ENCODE data around the gene VDR. TPM values are rescaled to one million over a fixed set of nuclear protein-coding genes. Genes with fewer than 3 reads are reported as not detected.

VDR gene
- total and polyA plus RNA-seq, 2 donors (not counting 1 experiment from before 2014, with no cell fraction given), result 0.37 to 0.42 TPM

DNA sequence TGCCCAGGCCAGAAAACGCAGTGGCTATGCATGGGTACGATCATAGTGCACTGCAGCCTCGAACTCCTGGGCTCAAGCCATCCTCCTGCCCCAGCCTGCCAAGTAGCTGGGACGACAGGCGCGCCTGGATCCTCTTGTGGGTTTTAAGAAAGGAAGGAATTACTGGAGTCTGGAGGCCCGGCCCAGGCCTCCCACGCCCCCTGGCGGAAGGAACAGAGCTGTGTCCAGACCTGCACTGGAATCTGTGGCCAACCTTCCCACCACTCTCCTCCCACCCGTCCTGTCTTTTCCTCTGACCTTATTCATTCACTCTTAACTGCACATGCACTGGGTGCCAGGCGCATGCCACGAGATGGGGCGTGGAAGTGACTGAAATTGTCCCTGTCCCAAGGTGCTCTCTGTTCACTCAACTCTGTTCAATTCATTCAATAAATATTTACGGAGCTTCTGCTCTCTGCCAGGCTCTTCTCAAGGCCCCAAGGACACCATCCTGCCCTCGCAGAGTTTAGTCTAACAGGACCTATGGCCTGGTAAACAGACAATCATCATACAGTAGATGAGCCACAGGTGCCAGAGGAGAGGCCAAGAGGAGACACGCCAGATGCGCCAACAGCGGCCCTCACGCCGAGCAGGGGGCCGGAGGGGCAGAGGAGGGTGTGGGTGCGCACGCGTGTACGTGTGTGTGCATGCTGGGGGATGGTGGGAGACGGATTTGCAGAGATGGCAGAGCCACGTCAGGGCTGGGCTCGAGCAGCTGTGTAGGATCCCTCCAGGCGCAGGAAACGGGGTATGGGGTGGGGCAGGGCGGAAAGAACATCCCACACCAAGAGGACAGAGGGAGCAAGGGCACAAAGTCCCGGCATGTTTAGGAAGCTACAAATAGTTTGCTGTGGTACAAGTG is 44.9 kb upstream of the VDR start:
- H3K27me3 ChIP-seq (replicated peaks in 1 of 4; ENCODE audit: control extremely low read depth in 1 of 4, control insufficient read depth in 3 of 4, insufficient read depth in 4 of 4, low read length in 3 of 4), result peaks cover 0 to 14% (median 0%) of the 10 kb centered on the region in 4 experiments
- H3K9me3 Mint-ChIP-seq (ENCODE audit: insufficient read depth), result no peaks in the 10 kb centered on the region
- no peaks in the 10 kb centered on the region for H3K4me1 Mint-ChIP-seq
- peak; percentile 36 for ATAC-seq (ENCODE audit: low read depth)
- no peaks in the 10 kb centered on the region for H4K20me1 ChIP-seq (ENCODE audit: control insufficient read depth, insufficient read depth, low read length, poor library complexity, severe bottlenecking)
- H3K36me3 ChIP-seq (replicated peaks in 1 of 2; ENCODE audit: control extremely low read depth in 1 of 2, control insufficient read depth in 1 of 2, extremely low read depth in 1 of 2, insufficient read depth in 2 of 2, low read length in 1 of 2), result no peaks in the 10 kb centered on the region
- H3K9ac ChIP-seq (ENCODE audit: low read length), result no peak overlapping the region
- no peak for TF ChIP-seq EZH2 (IDR thresholded peaks at IDR 0.05; ENCODE audit: borderline replicate concordance, insufficient read depth, low read depth, low read length, poor library complexity, severe bottlenecking)
- TF ChIP-seq, protein P1, sequence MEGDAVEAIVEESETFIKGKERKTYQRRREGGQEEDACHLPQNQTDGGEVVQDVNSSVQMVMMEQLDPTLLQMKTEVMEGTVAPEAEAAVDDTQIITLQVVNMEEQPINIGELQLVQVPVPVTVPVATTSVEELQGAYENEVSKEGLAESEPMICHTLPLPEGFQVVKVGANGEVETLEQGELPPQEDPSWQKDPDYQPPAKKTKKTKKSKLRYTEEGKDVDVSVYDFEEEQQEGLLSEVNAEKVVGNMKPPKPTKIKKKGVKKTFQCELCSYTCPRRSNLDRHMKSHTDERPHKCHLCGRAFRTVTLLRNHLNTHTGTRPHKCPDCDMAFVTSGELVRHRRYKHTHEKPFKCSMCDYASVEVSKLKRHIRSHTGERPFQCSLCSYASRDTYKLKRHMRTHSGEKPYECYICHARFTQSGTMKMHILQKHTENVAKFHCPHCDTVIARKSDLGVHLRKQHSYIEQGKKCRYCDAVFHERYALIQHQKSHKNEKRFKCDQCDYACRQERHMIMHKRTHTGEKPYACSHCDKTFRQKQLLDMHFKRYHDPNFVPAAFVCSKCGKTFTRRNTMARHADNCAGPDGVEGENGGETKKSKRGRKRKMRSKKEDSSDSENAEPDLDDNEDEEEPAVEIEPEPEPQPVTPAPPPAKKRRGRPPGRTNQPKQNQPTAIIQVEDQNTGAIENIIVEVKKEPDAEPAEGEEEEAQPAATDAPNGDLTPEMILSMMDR (IDR thresholded peaks at IDR 0.05), result peak; percentile 73
- H3K4me3 ChIP-seq (ENCODE audit: control extremely low read depth in 1 of 5, extremely low read depth in 1 of 5, insufficient read depth in 1 of 5, low read depth in 2 of 5, low read length in 4 of 5), result no peak overlapping the region
- 69% methylated on average over 27 of the region's 32 CpGs for WGBS (ENCODE audit: insufficient coverage)
- H3K4me1 ChIP-seq (ENCODE audit: control insufficient read depth in 2 of 2, insufficient read depth in 2 of 2, low read length in 2 of 2), result no peaks in the 10 kb centered on the region
- ChIA-PET POLR2A (no interaction called here), CTCF (interaction anchor here (0.7 to 2.3 kb wide), 10 partner anchors 15 to 329 kb away, joined by 3 to 9 read pairs (median 4); partner anchors contain the start of gene VDR)
- no peaks in the 10 kb centered on the region for H3K79me2 ChIP-seq (ENCODE audit: control insufficient read depth, insufficient read depth, low read length)
- peak; percentile 53 for DNase-seq
- H3K27ac Mint-ChIP-seq, result no peak overlapping the region
- intact Hi-C loops (cut with micrococcal nuclease), result loop anchor here (2.0 kb wide), 1 partner anchor 235 kb away; no protein-coding TSS in a partner anchor
- H3K27me3 Mint-ChIP-seq, result peaks cover 21% of the 10 kb centered on the region
- no peak overlapping the region for H2AFZ ChIP-seq (ENCODE audit: insufficient read depth, low read depth, low read length, poor library complexity, severe bottlenecking)
- no peak overlapping the region for H3K27ac ChIP-seq (ENCODE audit: low read length in 2 of 2)
- H3K9me3 ChIP-seq (ENCODE audit: control extremely low read depth in 1 of 3, control insufficient read depth in 2 of 3, insufficient read depth in 1 of 3, low read length in 2 of 3), result no peaks in the 10 kb centered on the region
- H3K4me2 ChIP-seq (replicated peaks; ENCODE audit: low read depth, low read length, poor library complexity, severe bottlenecking), result no peak overlapping the region
- H3K4me3 Mint-ChIP-seq, result no peak overlapping the region

DNA sequence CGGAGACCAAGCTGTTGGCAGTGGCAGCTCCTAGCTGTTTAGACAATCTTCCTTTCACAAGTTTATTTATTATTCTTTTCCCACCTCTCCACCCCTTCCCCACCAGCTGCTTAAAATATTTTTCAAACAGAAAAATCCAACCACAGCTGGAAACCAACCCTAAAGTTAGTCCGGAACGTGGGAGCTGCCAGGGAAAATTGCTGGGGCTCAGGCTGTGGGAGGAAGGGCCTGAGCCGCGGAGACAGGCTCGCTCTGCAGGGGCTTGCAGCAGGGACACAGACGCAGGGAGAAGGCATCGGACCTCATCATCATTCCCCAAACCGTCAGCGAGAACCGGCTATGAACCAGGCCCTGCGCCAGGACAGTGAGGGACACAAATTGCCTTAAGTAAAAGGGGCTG is 42.5 kb upstream of the VDR start:
- no peak overlapping the region for H3K4me2 ChIP-seq (replicated peaks; ENCODE audit: low read depth, low read length, poor library complexity, severe bottlenecking)
- H3K36me3 ChIP-seq (replicated peaks in 1 of 2; ENCODE audit: control extremely low read depth in 1 of 2, control insufficient read depth in 1 of 2, extremely low read depth in 1 of 2, insufficient read depth in 2 of 2, low read length in 1 of 2), result no peaks in the 10 kb centered on the region
- no peaks in the 10 kb centered on the region for H3K79me2 ChIP-seq (ENCODE audit: control insufficient read depth, insufficient read depth, low read length)
- DNase-seq (no peak), ATAC-seq (ENCODE audit: low read depth) (no peak)
- no peaks in the 10 kb centered on the region for H3K4me1 ChIP-seq (ENCODE audit: control insufficient read depth in 2 of 2, insufficient read depth in 2 of 2, low read length in 2 of 2)
- no peak overlapping the region for H2AFZ ChIP-seq (ENCODE audit: insufficient read depth, low read depth, low read length, poor library complexity, severe bottlenecking)
- H3K4me3 ChIP-seq (ENCODE audit: control extremely low read depth in 1 of 5, extremely low read depth in 1 of 5, insufficient read depth in 1 of 5, low read depth in 2 of 5, low read length in 4 of 5), result no peak overlapping the region
- Mint-ChIP-seq H3K9me3 (ENCODE audit: insufficient read depth) (no peaks in the 10 kb centered on the region), H3K27ac (no peak overlapping the region), H3K4me1 (no peaks in the 10 kb centered on the region), H3K27me3 (peaks cover 23% of the 10 kb centered on the region), H3K4me3 (no peak overlapping the region)
- CTCF ChIA-PET, result interaction anchor here (0.9 to 1.2 kb wide), 3 partner anchors 16 to 210 kb away, joined by 3 to 4 read pairs (median 4); partner anchors contain the start of genes ASB8 and TMEM106C
- TF ChIP-seq EZH2 (IDR thresholded peaks at IDR 0.05; ENCODE audit: borderline replicate concordance, insufficient read depth, low read depth, low read length, poor library complexity, severe bottlenecking), result no peak
- TF ChIP-seq, protein P1 (IDR thresholded peaks at IDR 0.05), result no peak
- intact Hi-C loops (cut with micrococcal nuclease), result no loop called here
- H3K9me3 ChIP-seq (ENCODE audit: control extremely low read depth in 1 of 3, control insufficient read depth in 2 of 3, insufficient read depth in 1 of 3, low read length in 2 of 3), result peaks cover 0 to 7% (median 0%) of the 10 kb centered on the region in 3 donors
- H4K20me1 ChIP-seq (ENCODE audit: control insufficient read depth, insufficient read depth, low read length, poor library complexity, severe bottlenecking), result no peaks in the 10 kb centered on the region
- H3K27ac ChIP-seq (ENCODE audit: low read length in 2 of 2), result no peak overlapping the region
- POLR2A ChIA-PET, result no interaction called here
- 97% methylated on average over 6 of the region's 12 CpGs for WGBS (ENCODE audit: insufficient coverage)
- H3K27me3 ChIP-seq (replicated peaks in 1 of 4; ENCODE audit: control extremely low read depth in 1 of 4, control insufficient read depth in 3 of 4, insufficient read depth in 4 of 4, low read length in 3 of 4), result peaks cover 0 to 14% (median 0%) of the 10 kb centered on the region in 4 experiments
- no peak overlapping the region for H3K9ac ChIP-seq (ENCODE audit: low read length)
